ENCODE data around the gene CHMP1B. TPM values are rescaled to one million over a fixed set of nuclear protein-coding genes. Genes with fewer than 3 reads are reported as not detected.

The CHMP1B gene
- total and polyA plus RNA-seq, 4 donors = 29.8 to 51.4 (median 34.5) TPM

GRCh38 chr18:11817229-11817628 lies 34.0 kb upstream of the CHMP1B start:
- H3K9me3 ChIP-seq (ENCODE audit: control insufficient read depth, insufficient read depth, low read length) = no peaks in the 10 kb centered on the region
- H3K27ac ChIP-seq (ENCODE audit: low read depth, low read length) = no peak overlapping the region
- peaks cover 5% of the 10 kb centered on the region for H3K36me3 ChIP-seq (ENCODE audit: control insufficient read depth, insufficient read depth, low read length)
- no peak for DNase-seq (ENCODE audit: low read depth in 4 of 6, low spot score in 6 of 6)
- no peaks in the 10 kb centered on the region for H3K4me1 ChIP-seq (ENCODE audit: control insufficient read depth, insufficient read depth, low read length)
- no peak overlapping the region for H3K4me3 ChIP-seq (ENCODE audit: low read depth, low read length)
- no peaks in the 10 kb centered on the region for H3K27me3 ChIP-seq (ENCODE audit: control insufficient read depth, insufficient read depth, low read length)
- 84% methylated on average over 6 of the region's 6 CpGs for WGBS (ENCODE audit: insufficient coverage)

GRCh38 chr18:11818486-11819203 lies 32.6 kb upstream of the CHMP1B start:
- H3K4me1 ChIP-seq (ENCODE audit: control insufficient read depth, insufficient read depth, low read length) = no peaks in the 10 kb centered on the region
- no peak overlapping the region for H3K4me3 ChIP-seq (ENCODE audit: low read depth, low read length)
- no peaks in the 10 kb centered on the region for H3K27me3 ChIP-seq (ENCODE audit: control insufficient read depth, insufficient read depth, low read length)
- peaks cover 5% of the 10 kb centered on the region for H3K36me3 ChIP-seq (ENCODE audit: control insufficient read depth, insufficient read depth, low read length)
- no peak overlapping the region for H3K27ac ChIP-seq (ENCODE audit: low read depth, low read length)
- H3K9me3 ChIP-seq (ENCODE audit: control insufficient read depth, insufficient read depth, low read length) = no peaks in the 10 kb centered on the region
- 91% methylated on average over 9 of the region's 17 CpGs for WGBS (ENCODE audit: insufficient coverage)
- DNase-seq (ENCODE audit: low read depth in 4 of 6, low spot score in 6 of 6) = no peak

- Histone ChIP-seq H3K27me3 (ENCODE audit: control insufficient read depth, insufficient read depth, low read length) (no peaks in the 10 kb centered on the region), H3K36me3 (ENCODE audit: control insufficient read depth, insufficient read depth, low read length) (peaks cover 5% of the 10 kb centered on the region), H3K4me1 (ENCODE audit: control insufficient read depth, insufficient read depth, low read length) (no peaks in the 10 kb centered on the region), H3K9me3 (ENCODE audit: control insufficient read depth, insufficient read depth, low read length) (no peaks in the 10 kb centered on the region), H3K27ac (ENCODE audit: low read depth, low read length) (no peak overlapping the region), H3K4me3 (ENCODE audit: low read depth, low read length) (no peak overlapping the region)
- no CpG with 5 or more reads among the region's 2 CpGs for WGBS (ENCODE audit: insufficient coverage)
- DNase-seq (ENCODE audit: low read depth in 4 of 6, low spot score in 6 of 6) = no peak
Measured at GRCh38 chr18:11819938-11820337, 31.3 kb upstream of the CHMP1B start.

GRCh38 chr18:11820697-11821096 lies 30.5 kb upstream of the CHMP1B start:
- H3K9me3 ChIP-seq (ENCODE audit: control insufficient read depth, insufficient read depth, low read length) = no peaks in the 10 kb centered on the region
- WGBS (ENCODE audit: insufficient coverage) = 20% methylated on average over 1 of the region's 2 CpGs
- H3K4me1 ChIP-seq (ENCODE audit: control insufficient read depth, insufficient read depth, low read length) = no peaks in the 10 kb centered on the region
- peaks cover 5% of the 10 kb centered on the region for H3K36me3 ChIP-seq (ENCODE audit: control insufficient read depth, insufficient read depth, low read length)
- H3K27me3 ChIP-seq (ENCODE audit: control insufficient read depth, insufficient read depth, low read length) = no peaks in the 10 kb centered on the region
- H3K4me3 ChIP-seq (ENCODE audit: low read depth, low read length) = no peak overlapping the region
- H3K27ac ChIP-seq (ENCODE audit: low read depth, low read length) = no peak overlapping the region
- no peak for DNase-seq (ENCODE audit: low read depth in 4 of 6, low spot score in 6 of 6)

GRCh38 chr18:11821208-11821607 lies 30.0 kb upstream of the CHMP1B start:
- no peaks in the 10 kb centered on the region for H3K4me1 ChIP-seq (ENCODE audit: control insufficient read depth, insufficient read depth, low read length)
- DNase-seq (ENCODE audit: low read depth in 4 of 6, low spot score in 6 of 6) = no peak
- WGBS (ENCODE audit: insufficient coverage) = 100% methylated on average over 6 of the region's 7 CpGs
- H3K27ac ChIP-seq (ENCODE audit: low read depth, low read length) = no peak overlapping the region
- H3K9me3 ChIP-seq (ENCODE audit: control insufficient read depth, insufficient read depth, low read length) = no peaks in the 10 kb centered on the region
- no peaks in the 10 kb centered on the region for H3K27me3 ChIP-seq (ENCODE audit: control insufficient read depth, insufficient read depth, low read length)
- H3K4me3 ChIP-seq (ENCODE audit: low read depth, low read length) = no peak overlapping the region
- H3K36me3 ChIP-seq (ENCODE audit: control insufficient read depth, insufficient read depth, low read length) = peaks cover 8% of the 10 kb centered on the region

GRCh38 chr18:11821643-11822237 lies 29.5 kb upstream of the CHMP1B start:
- WGBS (ENCODE audit: insufficient coverage) = 95% methylated on average over 40 of the region's 40 CpGs
- Histone ChIP-seq H3K4me3 (ENCODE audit: low read depth, low read length) (no peak overlapping the region), H3K4me1 (ENCODE audit: control insufficient read depth, insufficient read depth, low read length) (no peaks in the 10 kb centered on the region)

GRCh38 chr18:11823545-11823944 lies 27.7 kb upstream of the CHMP1B start:
- Histone ChIP-seq H3K4me3 (ENCODE audit: low read depth, low read length) (no peak overlapping the region), H3K4me1 (ENCODE audit: control insufficient read depth, insufficient read depth, low read length) (no peaks in the 10 kb centered on the region), H3K27ac (ENCODE audit: low read depth, low read length) (no peak overlapping the region), H3K27me3 (ENCODE audit: control insufficient read depth, insufficient read depth, low read length) (no peaks in the 10 kb centered on the region), H3K36me3 (ENCODE audit: control insufficient read depth, insufficient read depth, low read length) (peaks cover 9% of the 10 kb centered on the region), H3K9me3 (ENCODE audit: control insufficient read depth, insufficient read depth, low read length) (no peaks in the 10 kb centered on the region)
- no peak for DNase-seq (ENCODE audit: low read depth in 4 of 6, low spot score in 6 of 6)
- WGBS (ENCODE audit: insufficient coverage) = 69% methylated on average over 3 of the region's 5 CpGs

More at GRCh38 chr18:11821643-11822237, 29.5 kb upstream of the CHMP1B start:
- Histone ChIP-seq H3K27me3 (ENCODE audit: control insufficient read depth, insufficient read depth, low read length) (no peaks in the 10 kb centered on the region), H3K36me3 (ENCODE audit: control insufficient read depth, insufficient read depth, low read length) (peaks cover 9% of the 10 kb centered on the region), H3K27ac (ENCODE audit: low read depth, low read length) (no peak overlapping the region), H3K9me3 (ENCODE audit: control insufficient read depth, insufficient read depth, low read length) (no peaks in the 10 kb centered on the region)
- no peak for DNase-seq (ENCODE audit: low read depth in 4 of 6, low spot score in 6 of 6)

- no peak for DNase-seq (ENCODE audit: low read depth in 4 of 6, low spot score in 6 of 6)
- Histone ChIP-seq H3K4me1 (ENCODE audit: control insufficient read depth, insufficient read depth, low read length) (peaks cover 3% of the 10 kb centered on the region), H3K27me3 (ENCODE audit: control insufficient read depth, insufficient read depth, low read length) (no peaks in the 10 kb centered on the region), H3K27ac (ENCODE audit: low read depth, low read length) (no peak overlapping the region), H3K9me3 (ENCODE audit: control insufficient read depth, insufficient read depth, low read length) (no peaks in the 10 kb centered on the region), H3K4me3 (ENCODE audit: low read depth, low read length) (no peak overlapping the region), H3K36me3 (ENCODE audit: control insufficient read depth, insufficient read depth, low read length) (peaks cover 6% of the 10 kb centered on the region)
- WGBS (ENCODE audit: insufficient coverage) = 84% methylated on average over 8 of the region's 12 CpGs
Measured at GRCh38 chr18:11826836-11827235, 24.4 kb upstream of the CHMP1B start.

GRCh38 chr18:11828786-11829432 lies 22.3 kb upstream of the CHMP1B start:
- WGBS (ENCODE audit: insufficient coverage) = 71% methylated on average over 4 of the region's 6 CpGs
- H3K4me1 ChIP-seq (ENCODE audit: control insufficient read depth, insufficient read depth, low read length) = peaks cover 3% of the 10 kb centered on the region

More at GRCh38 chr18:11828786-11829432, 22.3 kb upstream of the CHMP1B start:
- peaks cover 4% of the 10 kb centered on the region for H3K36me3 ChIP-seq (ENCODE audit: control insufficient read depth, insufficient read depth, low read length)
- H3K27me3 ChIP-seq (ENCODE audit: control insufficient read depth, insufficient read depth, low read length) = no peaks in the 10 kb centered on the region
- peak in 1 of 6 donors; percentile 17 for DNase-seq (ENCODE audit: low read depth in 4 of 6, low spot score in 6 of 6)
- H3K9me3 ChIP-seq (ENCODE audit: control insufficient read depth, insufficient read depth, low read length) = no peaks in the 10 kb centered on the region
- H3K27ac ChIP-seq (ENCODE audit: low read depth, low read length) = no peak overlapping the region
- no peak overlapping the region for H3K4me3 ChIP-seq (ENCODE audit: low read depth, low read length)
